ENCODE measurements around the gene UQCRC1.

UQCRC1 gene

GRCh38 chr3:48591436-48591835, 18.0 kb downstream of the UQCRC1 start:
- in situ Hi-C loops (cut with MboI; ENCODE audit: low sequenced_read_pairs, unreplicated experiment), result no loop called here
- DNase-seq (ENCODE audit: low spot score), result no peak
- no peak for TF ChIP-seq CTCF (IDR thresholded peaks at IDR 0.05; ENCODE audit: borderline replicate concordance, control extremely low read depth, extremely low read depth, insufficient read depth, missing control alignments)

- in situ Hi-C loops (cut with MboI; ENCODE audit: low sequenced_read_pairs, unreplicated experiment), result no loop called here
- no peak for TF ChIP-seq CTCF (IDR thresholded peaks at IDR 0.05; ENCODE audit: borderline replicate concordance, control extremely low read depth, extremely low read depth, insufficient read depth, missing control alignments)
- no peak for DNase-seq (ENCODE audit: low spot score)
Observed at GRCh38 chr3:48588230-48588629, 21.2 kb downstream of the UQCRC1 start.

GRCh38 chr3:48587686-48588085, 21.8 kb downstream of the UQCRC1 start:
- no peak for TF ChIP-seq CTCF (IDR thresholded peaks at IDR 0.05; ENCODE audit: borderline replicate concordance, control extremely low read depth, extremely low read depth, insufficient read depth, missing control alignments)
- DNase-seq (ENCODE audit: low spot score), result no peak
- in situ Hi-C loops (cut with MboI; ENCODE audit: low sequenced_read_pairs, unreplicated experiment), result no loop called here

DNA sequence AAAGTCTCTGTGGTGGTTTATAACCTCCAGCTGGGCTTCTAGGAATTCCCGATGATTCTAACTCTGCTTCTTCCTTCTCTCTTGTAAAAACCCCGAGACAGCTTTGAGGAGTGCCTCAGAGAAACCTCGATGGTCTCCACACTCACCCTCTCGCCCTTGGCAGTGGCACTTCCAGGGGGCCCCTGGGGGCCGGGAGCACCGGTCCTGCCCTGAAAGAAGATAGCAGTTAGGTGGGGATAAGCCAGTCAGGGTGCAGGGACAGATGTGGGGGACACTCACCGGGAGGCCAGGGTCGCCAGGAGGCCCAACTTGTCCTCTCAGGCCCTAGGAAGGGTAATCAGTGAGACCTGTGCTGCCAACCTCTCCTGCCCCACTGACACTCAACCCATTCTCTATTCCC, 24.0 kb downstream of the UQCRC1 start:
- no peak for TF ChIP-seq CTCF (IDR thresholded peaks at IDR 0.05; ENCODE audit: borderline replicate concordance, control extremely low read depth, extremely low read depth, insufficient read depth, missing control alignments)
- no peak for DNase-seq (ENCODE audit: low spot score)
- in situ Hi-C loops (cut with MboI; ENCODE audit: low sequenced_read_pairs, unreplicated experiment), result no loop called here

GRCh38 chr3:48584836-48585235, 24.6 kb downstream of the UQCRC1 start:
- in situ Hi-C loops (cut with MboI; ENCODE audit: low sequenced_read_pairs, unreplicated experiment), result no loop called here
- DNase-seq (ENCODE audit: low spot score), result no peak
- no peak for TF ChIP-seq CTCF (IDR thresholded peaks at IDR 0.05; ENCODE audit: borderline replicate concordance, control extremely low read depth, extremely low read depth, insufficient read depth, missing control alignments)

DNA sequence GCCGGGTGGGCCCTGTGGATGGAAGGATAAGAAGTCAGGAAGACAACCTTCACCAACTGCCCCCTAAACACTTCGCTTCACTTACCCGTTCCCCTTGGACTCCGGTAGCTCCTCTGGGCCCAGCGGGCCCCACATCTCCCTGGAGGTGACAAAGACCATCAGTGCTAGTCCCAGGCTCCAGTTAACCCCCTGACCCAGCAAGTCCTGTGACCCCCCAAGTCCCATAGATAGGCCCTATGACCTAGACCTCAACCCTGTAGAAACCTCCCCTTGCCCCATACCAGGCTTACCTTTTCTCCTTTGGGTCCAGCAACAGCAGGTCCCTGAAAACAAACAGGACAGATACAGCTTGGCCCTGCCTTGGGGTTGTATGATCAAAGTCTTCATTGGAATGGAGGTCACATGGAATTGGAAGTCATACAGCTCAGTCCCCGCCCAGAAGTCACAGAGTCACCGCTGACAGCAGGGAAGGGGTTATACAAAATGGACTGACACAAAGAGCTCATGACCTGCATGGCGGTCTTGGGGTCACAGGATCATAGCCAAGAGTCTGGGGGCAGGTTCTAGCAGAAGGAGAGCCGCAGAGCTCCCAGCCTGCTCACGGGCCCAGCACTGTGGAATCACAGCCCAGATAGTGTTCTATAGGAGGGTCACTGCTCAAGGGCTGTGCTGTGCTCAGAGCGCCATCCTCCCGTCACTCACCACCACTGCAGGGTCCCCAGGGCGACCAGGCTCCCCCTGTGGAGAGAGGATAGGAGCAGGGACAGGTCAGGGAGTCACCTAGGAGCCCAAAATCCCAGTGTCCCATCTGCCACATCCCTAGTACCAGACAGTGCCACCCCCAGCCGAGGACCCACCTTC, 27.6 kb downstream of the UQCRC1 start:
- in situ Hi-C loops (cut with MboI; ENCODE audit: low sequenced_read_pairs, unreplicated experiment), result no loop called here
- DNase-seq (ENCODE audit: low spot score), result no peak
- no peak for TF ChIP-seq CTCF (IDR thresholded peaks at IDR 0.05; ENCODE audit: borderline replicate concordance, control extremely low read depth, extremely low read depth, insufficient read depth, missing control alignments)
